Keratinocyte (primary cell): ENCODE results near the gene LRFN3. TPM values are rescaled to one million over a fixed set of nuclear protein-coding genes. Genes with fewer than 3 reads are reported as not detected.

ENCODE experiments used
- DNase-seq: peaks from one replicate; pipeline ENCODE4 v3.0.0-alpha.2; 2011; ENCODE audit warnings: low read depth, missing footprints, low spot score
- FAIRE-seq: peaks from 2 replicates; lab custom pipeline; 2011; peaks lifted over from hg19 to GRCh38; lab: Jason Lieb, UNC
- H2AFZ ChIP-seq: 2 replicates; pipeline ENCODE4 v1.6.0; 2012; ENCODE audit warnings: low read length, control low read depth, inconsistent platforms; ENCODE audit not compliant: control insufficient read depth
- H3K27ac ChIP-seq: 2 replicates; pipeline ENCODE4 v1.5.1; 2011; ENCODE audit warnings: low read length; ENCODE audit not compliant: control insufficient read depth, insufficient read depth
- H3K27me3 ChIP-seq: 3 replicates; pipeline ENCODE4 v1.6.0; 2011; ENCODE audit warnings: low read length; ENCODE audit not compliant: control insufficient read depth, insufficient read depth; ENCODE audit errors: extremely low read depth
- H3K36me3 ChIP-seq, 2 experiments: 2 replicates in 1 of 2; 3 replicates in 1 of 2; pipeline ENCODE4 v1.5.1; 2011; ENCODE audit warnings: low read length in 2 of 2, mild to moderate bottlenecking in 1 of 2; ENCODE audit not compliant: control insufficient read depth in 2 of 2, insufficient read depth in 2 of 2; ENCODE audit errors: extremely low read depth in 1 of 2
- H3K4me1 ChIP-seq: 3 replicates; pipeline ENCODE4 v1.5.1; 2011; ENCODE audit warnings: low read length; ENCODE audit not compliant: control insufficient read depth, insufficient read depth; ENCODE audit errors: extremely low read depth
- H3K4me2 ChIP-seq: 3 replicates; pipeline ENCODE4 v1.6.0; 2011; ENCODE audit warnings: low read depth, low read length; ENCODE audit not compliant: control insufficient read depth, insufficient read depth; ENCODE audit errors: extremely low read depth
- H3K4me3 ChIP-seq, 3 experiments: fragments of 200-600 bp in 1 of 3; sonication (generic) in 1 of 3; 2 replicates in 2 of 3; 3 replicates in 1 of 3; pipeline ENCODE4 v1.5.1; 2011 to 2016; ENCODE audit warnings: low read length in 3 of 3, mild to moderate bottlenecking in 3 of 3, control low read depth in 2 of 3, inconsistent platforms in 1 of 3, low read depth in 1 of 3, mixed read lengths in 1 of 3, mixed run types in 1 of 3, moderate library complexity in 1 of 3; ENCODE audit not compliant: control insufficient read depth in 2 of 3, insufficient read depth in 2 of 3; ENCODE audit errors: extremely low read depth in 1 of 3
- H3K79me2 ChIP-seq: 2 replicates; pipeline ENCODE4 v1.6.0; 2012; ENCODE audit warnings: low read length; ENCODE audit not compliant: control insufficient read depth, insufficient read depth
- H3K9ac ChIP-seq: 3 replicates; pipeline ENCODE4 v1.6.0; 2011; ENCODE audit warnings: low read length; ENCODE audit not compliant: control insufficient read depth, insufficient read depth; ENCODE audit errors: extremely low read depth
- H3K9me1 ChIP-seq: 3 replicates; pipeline ENCODE4 v1.6.0; 2011; ENCODE audit warnings: low read length; ENCODE audit not compliant: control insufficient read depth, insufficient read depth; ENCODE audit errors: extremely low read depth
- H3K9me3 ChIP-seq: 2 replicates; pipeline ENCODE4 v1.5.1; 2012; ENCODE audit warnings: low read depth, low read length; ENCODE audit not compliant: control insufficient read depth
- H4K20me1 ChIP-seq: 3 replicates; pipeline ENCODE4 v1.6.0; 2011; ENCODE audit warnings: low read length; ENCODE audit not compliant: control insufficient read depth, insufficient read depth; ENCODE audit errors: extremely low read depth
- CTCF ChIP-seq, 3 experiments: IDR thresholded peaks in 1 of 3; conservative IDR thresholded peaks in 1 of 3; optimal IDR thresholded peaks in 1 of 3; 2 replicates in 2 of 3; 3 replicates in 1 of 3; pipeline versions ENCODE3 to v1.5.1; 2011; ENCODE audit warnings: low read length in 3 of 3, mild to moderate bottlenecking in 3 of 3, moderate library complexity in 2 of 3, control low read depth in 1 of 3, inconsistent platforms in 1 of 3; ENCODE audit not compliant: insufficient read depth in 2 of 3; ENCODE audit errors: extremely low read depth in 1 of 3
- EZH2 ChIP-seq: IDR thresholded peaks from one replicate; pipeline ENCODE4 v1.6.1; 2012; ENCODE audit warnings: inconsistent platforms, mild to moderate bottlenecking, low read length, moderate library complexity
- dilution Hi-C: fragments of 300-500 bp; cut with MboI; formaldehyde crosslinking; loops from one replicate; pipeline ENCODE4 v1.7.0; 2020; ENCODE audit warnings: low sequenced_read_pairs; ENCODE audit not compliant: extremely low pct_ligation_motif_present
- polyA plus RNA-seq, 5 experiments: library from polyadenylated mRNA; depleted of rRNA in 3 of 5; stranded (reverse) in 3 of 5; stranded (forward) in 1 of 5; unstranded in 1 of 5; fragments of >200 nt; gene quantifications; 1 replicate in 1 of 5; 2 replicates in 3 of 5; 3 replicates in 1 of 5; pipeline versions ENCODE4 v1.2.1 to v1.2.3, GENCODE V29; 2011 to 2012; ENCODE audit warnings: missing spikeins in 2 of 5, low read depth in 1 of 5, low replicate concordance in 1 of 5

The LRFN3 gene
- polyA plus RNA-seq, 1 donor (not counting 4 experiments of a cell fraction or from before 2014, with no cell fraction given): 0.73 TPM

GRCh38 chr19:35940839-35941238 lies 4.7 kb downstream of the LRFN3 start:
- Histone ChIP-seq H2AFZ (no peak overlapping the region), H3K9ac (no peak overlapping the region), H4K20me1 (no peaks in the 10 kb centered on the region), H3K4me3 (no peak overlapping the region), H3K27ac (no peak overlapping the region), H3K27me3 (no peaks in the 10 kb centered on the region), H3K9me3 (no peaks in the 10 kb centered on the region), H3K36me3 (peaks cover 0 to 3% of the 10 kb centered on the region in 2 experiments), H3K79me2 (peaks cover 9% of the 10 kb centered on the region), H3K4me1 (peaks cover 14% of the 10 kb centered on the region), H3K9me1 (no peaks in the 10 kb centered on the region), H3K4me2 (no peak overlapping the region)
- DNase-seq (no peak), FAIRE-seq (no peak)
- dilution Hi-C loops: no loop called here
- TF ChIP-seq EZH2: no peak
- TF ChIP-seq CTCF (optimal IDR thresholded peaks at IDR 0.05 in 1 of 3, IDR thresholded peaks at IDR 0.05 in 1 of 3, conservative IDR thresholded peaks at IDR 0.05 in 1 of 3; ENCODE audit: extremely low read depth in 1 of 3, insufficient read depth in 2 of 3, low read length in 3 of 3): no peak

GRCh38 chr19:35942235-35942634 lies 6.1 kb downstream of the LRFN3 start:
- no peak for DNase-seq
- no peak for FAIRE-seq
- H3K4me1 ChIP-seq: peaks cover 6% of the 10 kb centered on the region
- no peaks in the 10 kb centered on the region for H3K9me3 ChIP-seq
- no peaks in the 10 kb centered on the region for H3K27me3 ChIP-seq
- no peak for TF ChIP-seq CTCF (optimal IDR thresholded peaks at IDR 0.05 in 1 of 3, IDR thresholded peaks at IDR 0.05 in 1 of 3, conservative IDR thresholded peaks at IDR 0.05 in 1 of 3; ENCODE audit: extremely low read depth in 1 of 3, insufficient read depth in 2 of 3, low read length in 3 of 3)
- no peak for TF ChIP-seq EZH2
- H3K4me2 ChIP-seq: no peak overlapping the region
- no peaks in the 10 kb centered on the region for H4K20me1 ChIP-seq
- no peak overlapping the region for H3K27ac ChIP-seq
- peaks cover 0 to 3% of the 10 kb centered on the region in 2 experiments for H3K36me3 ChIP-seq
- H3K4me3 ChIP-seq: no peak overlapping the region
- dilution Hi-C loops: no loop called here
- no peak overlapping the region for H2AFZ ChIP-seq
- no peak overlapping the region for H3K9ac ChIP-seq
- no peaks in the 10 kb centered on the region for H3K9me1 ChIP-seq
- H3K79me2 ChIP-seq: peaks cover 6% of the 10 kb centered on the region
